WTC11 (cell line): ENCODE data around the gene KCNE3. TPM values are rescaled to one million over a fixed set of nuclear protein-coding genes. Genes with fewer than 3 reads are reported as not detected.

Experiments
- ATAC-seq: fragments of 200-7000 bp; cut with Tn5 transposase; 2 replicates; pipeline ENCODE4 v1.10.0; 2021; ENCODE audit warnings: mild to moderate bottlenecking, moderate library complexity
- CTCF ChIA-PET: fragments of 300-600 bp; sonication (Branson Sonifier 250); formaldehyde crosslinking; loops from one replicate; lab custom pipeline; 2021; ENCODE audit warnings: antibody characterized with exemption; lab: Charles Lee
- POLR2A ChIA-PET: fragments of 350-600 bp; sonication (Branson Sonifier 250); formaldehyde crosslinking; loops from one replicate; lab custom pipeline; 2021; ENCODE audit warnings: antibody characterized with exemption; lab: Charles Lee
- DNase-seq: peaks from one replicate; pipeline ENCODE4 v3.0.0; 2021; ENCODE audit warnings: low spot score
- H3K27ac Mint-ChIP-seq: 2 replicates; pipeline ENCODE4 v1.8.0; 2021; ENCODE audit warnings: mixed read lengths
- H3K27me3 Mint-ChIP-seq: 2 replicates; pipeline ENCODE4 v1.8.0; 2021; ENCODE audit warnings: low read depth, mild to moderate bottlenecking, moderate library complexity, mixed read lengths
- H3K36me3 Mint-ChIP-seq: 2 replicates; pipeline ENCODE4 v1.8.0; 2021; ENCODE audit warnings: mixed read lengths
- H3K4me1 Mint-ChIP-seq: 2 replicates; pipeline ENCODE4 v1.8.0; 2022; ENCODE audit warnings: mixed read lengths
- H3K4me3 Mint-ChIP-seq: 2 replicates; pipeline ENCODE4 v1.8.0; 2021; ENCODE audit warnings: mild to moderate bottlenecking, moderate library complexity, mixed read lengths
- H3K9me3 Mint-ChIP-seq: 2 replicates; pipeline ENCODE4 v1.8.0; 2021; ENCODE audit warnings: mixed read lengths
- CREM ChIP-seq: sonication (generic); formaldehyde crosslinking; IDR thresholded peaks from 2 replicates; pipeline ENCODE4 v1.8.1; 2022; ENCODE audit warnings: mild to moderate bottlenecking, missing genetic modification reagents, moderate library complexity
- E2F5 ChIP-seq: sonication (generic); formaldehyde crosslinking; IDR thresholded peaks from 2 replicates; pipeline ENCODE4 v1.8.1; 2022; ENCODE audit warnings: mild to moderate bottlenecking, moderate library complexity, missing genetic modification reagents
- ESRRA ChIP-seq: sonication (generic); formaldehyde crosslinking; IDR thresholded peaks from 2 replicates; pipeline ENCODE4 v1.8.1; 2022; ENCODE audit warnings: mild to moderate bottlenecking, missing genetic modification reagents, borderline replicate concordance
- FOXK1 ChIP-seq: sonication (generic); formaldehyde crosslinking; IDR thresholded peaks from 2 replicates; pipeline ENCODE4 v1.8.0; 2022; ENCODE audit warnings: mild to moderate bottlenecking, moderate library complexity, missing genetic modification reagents
- GRHL2 ChIP-seq: fragments of 250-450 bp; sonication (Bioruptor Pico); IDR thresholded peaks from 2 replicates; pipeline ENCODE4 v1.8.0; 2022; ENCODE audit warnings: mild to moderate bottlenecking, moderate library complexity; ENCODE audit not compliant: insufficient replicate concordance, severe bottlenecking
- GTF2I ChIP-seq: fragments of 250-450 bp; sonication (Bioruptor Pico); conservative IDR thresholded peaks from 2 replicates; pipeline ENCODE4 v1.4.0; 2021; ENCODE audit warnings: mild to moderate bottlenecking
- JAZF1 ChIP-seq: fragments of 250-450 bp; sonication (Bioruptor Pico); IDR thresholded peaks from 2 replicates; pipeline ENCODE4 v1.9.0; 2021; ENCODE audit warnings: moderate library complexity, mild to moderate bottlenecking, inconsistent platforms
- NR1H2 ChIP-seq: sonication (generic); formaldehyde crosslinking; IDR thresholded peaks from 2 replicates; pipeline ENCODE4 v1.9.0; 2021; ENCODE audit warnings: mild to moderate bottlenecking, moderate library complexity, missing genetic modification reagents
- NR3C1 ChIP-seq: sonication (generic); formaldehyde crosslinking; conservative IDR thresholded peaks from 2 replicates; pipeline ENCODE4 v1.8.1; 2023; ENCODE audit warnings: low read depth, mild to moderate bottlenecking, missing genetic modification reagents
- PRDM15 ChIP-seq: sonication (generic); formaldehyde crosslinking; IDR thresholded peaks from 2 replicates; pipeline ENCODE4 v1.8.0; 2022; ENCODE audit warnings: missing genetic modification reagents
- PREB ChIP-seq: sonication (generic); formaldehyde crosslinking; IDR thresholded peaks from 2 replicates; pipeline ENCODE4 v1.8.1; 2022; ENCODE audit warnings: mild to moderate bottlenecking, missing genetic modification reagents, moderate library complexity, borderline replicate concordance
- TEAD1 ChIP-seq: sonication (generic); formaldehyde crosslinking; IDR thresholded peaks from 2 replicates; pipeline ENCODE4 v1.8.0; 2022; ENCODE audit warnings: mild to moderate bottlenecking, missing genetic modification reagents
- TP53 ChIP-seq: sonication (generic); formaldehyde crosslinking; IDR thresholded peaks from 2 replicates; pipeline ENCODE4 v1.8.1; 2023; ENCODE audit warnings: mild to moderate bottlenecking, missing genetic modification reagents
- ZNF281 ChIP-seq: sonication (generic); formaldehyde crosslinking; IDR thresholded peaks from 2 replicates; pipeline ENCODE4 v1.8.0; 2023; ENCODE audit warnings: mild to moderate bottlenecking, missing genetic modification reagents
- ZNF396 ChIP-seq: fragments of 250-450 bp; sonication (Bioruptor Pico); IDR thresholded peaks from 2 replicates; pipeline ENCODE4 v1.8.0; 2021; ENCODE audit warnings: mild to moderate bottlenecking, moderate library complexity, borderline replicate concordance
- ZNF423 ChIP-seq: fragments of 250-450 bp; sonication (Bioruptor Pico); IDR thresholded peaks from 2 replicates; pipeline ENCODE4 v2.1.2; 2022; ENCODE audit warnings: mild to moderate bottlenecking, moderate library complexity
- ZNF671 ChIP-seq: fragments of 250-450 bp; sonication (Bioruptor Pico); IDR thresholded peaks from 2 replicates; pipeline ENCODE4 v1.8.0; 2021; ENCODE audit warnings: mild to moderate bottlenecking
- total RNA-seq: library from RNA; stranded (reverse); gene quantifications from 3 replicates; pipeline ENCODE4 v1.2.3, GENCODE V29; 2021
- TF ChIP-seq, protein P1 (sequence below): sonication (generic); formaldehyde crosslinking; IDR thresholded peaks from 2 replicates; pipeline ENCODE4 v1.8.0; 2023; ENCODE audit warnings: missing genetic modification reagents
- TF ChIP-seq, protein P2 (sequence below): fragments of 200-600 bp; IDR thresholded peaks from 2 replicates; pipeline ENCODE4 v1.8.0; 2022; ENCODE audit warnings: antibody characterized with exemption
- TF ChIP-seq, protein P3 (sequence below): sonication (generic); formaldehyde crosslinking; IDR thresholded peaks from 2 replicates; pipeline ENCODE4 v1.8.1; 2022; ENCODE audit warnings: low read depth, missing genetic modification reagents, borderline replicate concordance

Gene KCNE3
- total RNA-seq, 1 experiment from 2014 or later: 1.9 TPM

GRCh38 chr11:74471037-74471436 is 3.7 kb upstream of the KCNE3 start:
- peaks cover 18% of the 10 kb centered on the region for H3K27me3 Mint-ChIP-seq
- no peak overlapping the region for H3K4me3 Mint-ChIP-seq
- no peaks in the 10 kb centered on the region for H3K9me3 Mint-ChIP-seq
- ChIA-PET POLR2A (no interaction called here), CTCF (interaction anchor here (1.1 kb wide), 1 partner anchor 22 kb away, joined by 3 read pairs; no protein-coding TSS in a partner anchor)
- H3K36me3 Mint-ChIP-seq: no peaks in the 10 kb centered on the region
- no peak for DNase-seq
- TF ChIP-seq PREB (no peak), JAZF1 (CRISPR knock-in tag) (no peak), GRHL2 (CRISPR knock-in tag) (no peak), ESRRA (CRISPR knock-in tag) (no peak)
- TF ChIP-seq, protein P1, sequence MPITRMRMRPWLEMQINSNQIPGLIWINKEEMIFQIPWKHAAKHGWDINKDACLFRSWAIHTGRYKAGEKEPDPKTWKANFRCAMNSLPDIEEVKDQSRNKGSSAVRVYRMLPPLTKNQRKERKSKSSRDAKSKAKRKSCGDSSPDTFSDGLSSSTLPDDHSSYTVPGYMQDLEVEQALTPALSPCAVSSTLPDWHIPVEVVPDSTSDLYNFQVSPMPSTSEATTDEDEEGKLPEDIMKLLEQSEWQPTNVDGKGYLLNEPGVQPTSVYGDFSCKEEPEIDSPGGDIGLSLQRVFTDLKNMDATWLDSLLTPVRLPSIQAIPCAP (CRISPR knock-in tag): no peak
- H3K27ac Mint-ChIP-seq: no peak overlapping the region
- peaks cover 21% of the 10 kb centered on the region for H3K4me1 Mint-ChIP-seq
- no peak for ATAC-seq

- TF ChIP-seq PRDM15 (CRISPR knock-in tag) (no peak), TP53 (CRISPR knock-in tag) (no peak), ZNF396 (CRISPR knock-in tag) (no peak), ZNF281 (CRISPR knock-in tag) (no peak), TEAD1 (CRISPR knock-in tag) (no peak), E2F5 (CRISPR knock-in tag) (no peak), NR3C1 (no peak), CREM (no peak), ZNF671 (CRISPR knock-in tag) (no peak), FOXK1 (CRISPR knock-in tag) (no peak), NR1H2 (CRISPR knock-in tag) (no peak), ZNF423 (CRISPR knock-in tag) (no peak), GTF2I (CRISPR knock-in tag) (no peak)
- TF ChIP-seq, protein P2, sequence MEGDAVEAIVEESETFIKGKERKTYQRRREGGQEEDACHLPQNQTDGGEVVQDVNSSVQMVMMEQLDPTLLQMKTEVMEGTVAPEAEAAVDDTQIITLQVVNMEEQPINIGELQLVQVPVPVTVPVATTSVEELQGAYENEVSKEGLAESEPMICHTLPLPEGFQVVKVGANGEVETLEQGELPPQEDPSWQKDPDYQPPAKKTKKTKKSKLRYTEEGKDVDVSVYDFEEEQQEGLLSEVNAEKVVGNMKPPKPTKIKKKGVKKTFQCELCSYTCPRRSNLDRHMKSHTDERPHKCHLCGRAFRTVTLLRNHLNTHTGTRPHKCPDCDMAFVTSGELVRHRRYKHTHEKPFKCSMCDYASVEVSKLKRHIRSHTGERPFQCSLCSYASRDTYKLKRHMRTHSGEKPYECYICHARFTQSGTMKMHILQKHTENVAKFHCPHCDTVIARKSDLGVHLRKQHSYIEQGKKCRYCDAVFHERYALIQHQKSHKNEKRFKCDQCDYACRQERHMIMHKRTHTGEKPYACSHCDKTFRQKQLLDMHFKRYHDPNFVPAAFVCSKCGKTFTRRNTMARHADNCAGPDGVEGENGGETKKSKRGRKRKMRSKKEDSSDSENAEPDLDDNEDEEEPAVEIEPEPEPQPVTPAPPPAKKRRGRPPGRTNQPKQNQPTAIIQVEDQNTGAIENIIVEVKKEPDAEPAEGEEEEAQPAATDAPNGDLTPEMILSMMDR: no peak
- TF ChIP-seq, protein P3, sequence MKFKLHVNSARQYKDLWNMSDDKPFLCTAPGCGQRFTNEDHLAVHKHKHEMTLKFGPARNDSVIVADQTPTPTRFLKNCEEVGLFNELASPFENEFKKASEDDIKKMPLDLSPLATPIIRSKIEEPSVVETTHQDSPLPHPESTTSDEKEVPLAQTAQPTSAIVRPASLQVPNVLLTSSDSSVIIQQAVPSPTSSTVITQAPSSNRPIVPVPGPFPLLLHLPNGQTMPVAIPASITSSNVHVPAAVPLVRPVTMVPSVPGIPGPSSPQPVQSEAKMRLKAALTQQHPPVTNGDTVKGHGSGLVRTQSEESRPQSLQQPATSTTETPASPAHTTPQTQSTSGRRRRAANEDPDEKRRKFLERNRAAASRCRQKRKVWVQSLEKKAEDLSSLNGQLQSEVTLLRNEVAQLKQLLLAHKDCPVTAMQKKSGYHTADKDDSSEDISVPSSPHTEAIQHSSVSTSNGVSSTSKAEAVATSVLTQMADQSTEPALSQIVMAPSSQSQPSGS (CRISPR knock-in tag): no peak
- DNase-seq (no peak), ATAC-seq (no peak)
- H3K36me3 Mint-ChIP-seq: no peaks in the 10 kb centered on the region
- ChIA-PET POLR2A (no interaction called here), CTCF (interaction anchor here (0.7 to 1.1 kb wide), 3 partner anchors 17 to 100 kb away, joined by 3 read pairs; no protein-coding TSS in a partner anchor)
- peaks cover 21% of the 10 kb centered on the region for H3K4me1 Mint-ChIP-seq
- no peaks in the 10 kb centered on the region for H3K9me3 Mint-ChIP-seq
- peaks cover 21% of the 10 kb centered on the region for H3K27me3 Mint-ChIP-seq
- H3K27ac Mint-ChIP-seq: no peak overlapping the region
- no peak overlapping the region for H3K4me3 Mint-ChIP-seq
Observed at GRCh38 chr11:74470526-74470925, 3.2 kb upstream of the KCNE3 start.
